Stimulated activated CD4-positive, alpha-beta T cell treated with anti-CD3 and anti-CD28 coated beads, Interleukin-4, amount 100 ng/mL, for 4 hours (primary cell): ENCODE results near the gene TBXAS1.
A peak's percentile ranks its signal among the peaks of the same experiment; 100 is the strongest.
"Not testable (repeated sequence)": the region's sequence is repeated elsewhere in the genome, so short reads cannot be mapped to it uniquely, and the experiment has no call there.

ENCODE experiments used
- DNase-seq, 2 experiments: peaks; one replicate each; pipeline ENCODE4 v3.0.0-alpha.2; 2020

Gene TBXAS1

DNA sequence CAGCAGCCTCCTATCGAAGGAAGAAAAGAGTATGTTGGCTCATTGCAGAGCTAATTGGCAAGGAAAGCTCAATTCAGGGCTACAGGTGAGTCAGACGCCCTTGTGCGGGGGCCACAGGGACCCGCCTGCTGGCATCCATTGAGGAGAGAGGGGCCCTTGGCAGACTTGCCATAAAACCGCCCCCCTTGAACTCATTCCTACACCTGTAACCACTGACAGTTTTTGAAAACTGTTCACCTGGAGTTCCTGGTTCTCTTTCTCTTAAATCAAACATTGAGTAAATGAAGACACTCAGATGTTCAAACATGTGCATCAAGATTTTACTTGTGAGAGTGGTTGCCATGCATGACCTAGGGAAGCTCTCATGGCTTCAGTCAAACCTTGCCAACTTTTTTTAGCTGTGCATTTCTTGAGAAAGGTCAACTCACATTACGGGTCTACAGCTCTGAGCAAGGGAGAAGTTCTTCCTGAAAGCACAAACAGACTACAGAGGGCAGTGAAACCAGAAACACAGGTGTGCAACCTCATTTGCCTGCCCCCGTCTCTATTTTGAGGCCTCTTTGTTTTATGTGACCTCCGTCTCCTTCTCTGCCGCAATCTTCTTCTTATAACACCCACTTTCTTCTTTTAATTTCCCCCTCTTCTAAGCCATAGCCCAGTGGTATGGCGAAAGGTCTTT is 87.8 kb downstream of the TBXAS1 start:
- DNase-seq = no peak

DNA sequence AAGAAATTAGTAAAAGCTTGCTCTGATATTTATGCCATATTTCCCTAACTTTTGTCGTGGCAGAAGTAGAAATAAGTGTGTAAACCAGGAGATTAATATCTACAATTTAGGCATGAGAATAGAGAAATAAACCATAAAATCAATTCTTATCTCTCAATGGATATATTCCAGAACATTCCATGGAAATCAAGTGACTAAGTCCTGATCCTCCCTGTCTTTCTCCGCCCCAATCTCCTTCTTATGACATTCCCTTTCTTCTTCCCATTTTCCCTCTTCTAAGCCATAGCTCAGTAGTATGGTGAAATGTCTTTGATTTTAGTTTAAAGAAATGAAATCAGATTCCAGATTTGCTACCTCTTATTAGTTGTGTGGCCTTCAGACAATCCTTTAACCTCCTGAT is 88.8 kb downstream of the TBXAS1 start:
- DNase-seq = no peak

DNA sequence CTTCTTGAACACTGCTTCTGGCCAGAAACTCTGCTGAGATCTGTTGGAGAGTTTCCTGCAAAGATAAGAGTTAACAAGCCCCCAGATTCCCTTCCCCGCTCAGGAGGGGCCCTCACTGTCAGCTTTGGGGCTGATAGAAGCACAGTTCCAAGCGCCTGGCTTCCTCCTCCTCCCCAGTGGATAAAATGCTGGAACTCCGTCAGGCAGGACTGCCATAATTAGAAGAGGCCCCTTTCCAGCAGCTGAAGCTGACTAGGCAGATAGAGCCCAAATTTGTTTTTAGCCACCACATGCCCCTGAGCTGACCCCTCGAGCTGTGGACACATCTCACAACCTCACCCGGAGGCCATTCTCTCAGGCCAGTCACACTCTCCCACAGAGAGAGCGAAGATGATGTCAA is 89.4 kb downstream of the TBXAS1 start:
- DNase-seq = no peak

DNA sequence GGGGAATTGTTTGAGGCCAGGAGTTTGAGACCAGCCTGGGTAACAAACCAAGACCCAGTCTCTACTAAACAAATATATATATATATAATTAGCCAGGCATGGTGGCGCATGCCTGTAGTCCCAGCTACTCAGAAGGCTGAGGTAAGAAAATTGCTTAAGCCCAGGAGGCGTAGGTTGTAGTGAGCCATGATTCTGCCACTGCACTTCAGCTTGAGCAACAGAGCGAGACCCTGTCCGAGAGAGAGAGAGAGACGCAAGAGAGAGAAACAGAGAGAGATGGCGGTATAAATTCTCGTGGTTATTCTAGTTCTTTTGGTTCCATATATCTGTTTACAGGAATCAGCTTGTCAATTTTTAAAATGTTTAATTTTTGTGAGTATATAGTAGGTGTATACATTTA is 94.0 kb downstream of the TBXAS1 start:
- DNase-seq = no peak

DNA sequence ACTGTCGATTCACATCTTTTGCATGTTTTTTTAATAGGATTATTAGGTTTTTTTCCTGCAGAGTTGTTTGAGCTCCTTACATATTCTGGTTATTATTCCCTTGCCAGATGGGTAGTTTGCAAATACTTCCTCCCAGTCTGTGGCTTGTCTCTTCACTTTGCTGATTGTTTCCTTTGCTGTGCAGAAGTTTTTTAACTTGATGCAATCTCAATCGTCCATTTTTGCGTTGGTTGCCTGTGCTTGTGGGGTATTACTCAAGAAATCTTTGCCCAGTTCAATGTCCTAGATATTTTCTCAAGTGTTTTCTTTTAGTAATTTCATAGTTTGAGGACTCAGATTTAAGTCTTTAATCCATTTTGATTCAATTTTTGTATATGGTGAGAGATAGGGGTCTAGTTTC is 95.4 kb downstream of the TBXAS1 start:
- DNase-seq = no peak

DNA sequence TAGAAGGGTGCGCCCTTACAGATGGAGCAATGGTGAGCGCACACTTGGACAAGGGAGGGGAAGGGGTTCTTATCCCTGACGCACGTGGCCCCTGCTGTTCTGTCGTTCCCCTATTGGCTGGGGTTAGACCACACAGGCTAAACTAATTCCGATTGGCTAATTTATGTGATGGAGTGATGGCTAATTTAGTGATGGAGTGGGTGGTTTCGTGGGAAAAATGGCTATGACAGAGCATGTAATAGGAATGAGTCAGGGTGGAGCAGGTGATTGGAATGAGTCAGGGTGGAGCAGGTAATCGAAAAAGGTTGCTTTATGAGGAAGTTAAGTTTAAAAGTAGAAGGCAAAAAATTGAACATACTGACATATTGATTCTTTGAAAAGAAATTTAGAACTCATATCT is 100.2 kb downstream of the TBXAS1 start:
- not testable (repeated sequence) for DNase-seq

DNA sequence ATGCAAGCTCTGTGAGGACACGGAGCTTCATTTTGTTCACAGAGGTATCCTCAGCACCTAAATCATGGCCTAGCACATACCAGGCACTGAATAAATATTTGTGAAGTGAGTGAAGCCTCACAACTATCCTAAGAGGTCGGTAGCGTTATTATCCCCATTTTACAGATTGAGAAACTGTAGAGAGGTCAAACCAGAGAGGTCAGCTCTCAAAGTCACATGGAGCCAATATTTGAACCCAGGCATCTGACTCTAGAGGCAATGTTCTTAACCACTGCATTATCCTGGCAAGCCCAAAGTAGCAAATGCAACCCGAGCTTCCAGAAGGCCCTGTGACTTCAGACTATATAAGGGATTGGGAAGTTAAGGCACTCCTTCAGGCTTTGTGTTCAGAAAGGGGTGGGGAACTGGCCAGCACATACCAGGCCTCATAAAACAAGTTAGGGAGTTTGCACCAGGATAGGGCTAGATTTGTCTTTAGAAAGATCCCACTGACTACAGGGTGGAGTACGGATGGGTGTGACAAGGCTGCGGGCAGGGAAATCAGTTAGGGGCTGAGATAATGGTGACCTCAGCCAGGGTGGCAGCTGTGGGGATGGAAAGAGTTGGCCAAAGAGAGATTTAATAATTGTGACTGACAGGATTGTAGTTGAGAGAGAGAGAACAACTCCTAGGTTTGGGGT is 101.4 kb downstream of the TBXAS1 start:
- no peak for DNase-seq

DNA sequence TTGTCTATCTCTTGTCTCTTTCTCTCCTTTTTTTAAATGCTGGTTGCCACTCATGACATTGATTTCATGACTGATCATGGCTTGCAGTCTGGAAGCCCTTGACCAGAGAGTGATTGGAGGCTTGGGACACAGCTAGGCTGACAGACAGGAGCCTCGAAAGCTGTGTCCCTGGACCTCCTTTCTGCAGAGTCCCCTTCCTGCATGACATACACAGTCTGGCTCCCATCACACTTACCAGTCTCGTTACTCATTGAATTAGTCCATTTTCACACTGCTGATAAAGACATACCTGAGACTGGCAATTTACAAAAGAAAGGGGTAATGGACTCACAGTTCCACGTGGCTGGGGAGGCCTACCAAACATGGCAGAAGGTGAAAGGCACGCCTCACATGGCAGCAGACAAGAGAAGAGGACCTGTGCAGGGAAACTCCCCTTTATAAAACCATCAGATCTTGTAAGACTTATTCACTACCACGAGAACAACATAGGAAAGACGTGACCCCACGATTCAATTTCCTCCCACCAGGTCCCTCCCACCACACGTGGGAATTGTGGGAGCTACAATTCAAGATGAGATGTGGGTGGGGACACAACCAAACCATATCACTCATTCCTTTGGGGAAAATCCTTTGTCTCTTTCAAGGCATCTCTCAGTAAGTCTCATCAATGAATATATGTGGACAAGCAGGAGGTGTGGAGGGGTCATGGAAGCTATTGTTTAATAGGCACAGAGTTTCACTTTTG is 102.3 kb downstream of the TBXAS1 start:
- peak in 1 of 2 experiments; percentile 6 for DNase-seq

DNA sequence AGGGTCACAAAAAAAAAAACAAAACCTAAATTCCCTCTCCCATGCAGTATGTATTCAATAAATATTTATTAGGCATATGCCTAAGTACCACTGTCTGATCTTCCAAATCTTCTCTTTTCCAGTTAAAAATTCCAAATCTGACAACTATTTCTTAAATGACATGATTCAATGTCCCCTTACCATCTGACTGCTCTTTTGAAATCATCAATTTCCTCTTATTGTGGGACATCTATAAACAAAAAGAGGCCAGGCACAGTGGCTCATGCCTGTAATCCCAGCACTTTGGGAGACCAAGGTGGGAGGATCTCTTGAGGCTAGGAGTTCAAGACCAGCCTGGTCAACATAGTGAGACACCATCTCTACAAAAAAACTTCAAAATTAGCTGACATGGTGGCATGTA is 103.5 kb downstream of the TBXAS1 start:
- no peak for DNase-seq

DNA sequence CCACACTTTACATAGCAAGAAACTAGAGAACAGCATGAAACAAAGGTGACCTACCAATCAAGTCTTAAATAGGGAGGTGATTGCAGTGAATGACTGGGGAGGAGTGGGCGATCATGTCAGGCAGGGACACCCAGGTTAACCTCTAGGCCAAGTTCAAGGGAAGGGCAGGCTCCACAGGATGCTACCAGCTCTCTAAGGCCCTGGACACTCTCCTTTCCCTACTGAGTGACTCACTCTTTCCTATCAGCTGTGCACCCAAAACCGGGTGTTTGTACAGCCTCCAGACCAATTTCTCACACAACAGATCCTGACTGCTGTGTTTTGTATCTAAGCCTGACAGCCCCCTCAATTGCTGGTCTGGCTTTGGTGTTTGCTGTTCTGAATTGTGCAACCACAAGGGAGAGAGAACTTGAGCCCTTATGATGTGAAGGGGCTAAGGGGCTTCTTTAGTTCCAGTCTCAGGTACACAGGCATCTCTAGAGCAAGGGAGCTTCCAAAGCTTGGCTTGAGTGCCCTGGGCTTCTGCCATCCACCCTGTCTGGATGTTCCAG is 107.8 kb downstream of the TBXAS1 start:
- no peak for DNase-seq

DNA sequence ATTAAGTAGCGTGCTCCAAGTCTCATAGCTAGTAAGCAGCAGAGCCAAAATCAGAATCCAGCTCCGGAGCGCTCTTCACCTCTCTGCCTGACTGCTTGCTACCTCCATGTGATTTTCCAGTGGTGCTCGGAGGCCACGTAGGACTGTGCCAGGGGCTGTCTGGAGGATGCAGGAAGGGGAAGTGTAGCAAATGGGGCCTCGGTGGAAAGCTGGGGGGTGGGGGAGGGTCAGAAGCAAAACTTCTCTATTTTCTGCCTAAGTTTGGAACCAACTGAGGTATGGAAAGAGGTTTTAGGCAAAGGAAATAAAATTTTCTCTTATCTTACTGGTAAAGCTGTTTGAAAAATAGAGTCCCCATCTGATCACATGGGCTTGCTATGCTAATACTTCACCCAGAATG is 108.7 kb downstream of the TBXAS1 start:
- no peak for DNase-seq

DNA sequence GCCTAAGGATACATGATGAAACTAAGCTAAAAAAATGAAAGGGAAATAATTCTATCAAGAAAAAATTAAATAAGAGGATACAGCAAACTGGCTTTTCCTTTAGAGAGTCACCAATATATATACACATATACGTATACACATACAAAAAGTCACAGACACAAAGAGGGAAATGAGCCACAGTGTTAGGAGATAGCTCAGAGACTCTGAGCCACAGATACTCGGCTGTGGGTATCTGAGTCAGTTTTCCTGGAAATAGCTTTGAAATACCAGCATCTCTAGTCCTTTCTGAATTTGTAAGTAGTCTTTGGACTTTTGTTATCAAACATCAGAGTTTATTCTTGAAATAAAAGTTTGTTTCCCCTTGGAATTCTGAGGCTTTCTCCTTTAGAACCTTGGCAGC is 111.8 kb downstream of the TBXAS1 start:
- no peak for DNase-seq

DNA sequence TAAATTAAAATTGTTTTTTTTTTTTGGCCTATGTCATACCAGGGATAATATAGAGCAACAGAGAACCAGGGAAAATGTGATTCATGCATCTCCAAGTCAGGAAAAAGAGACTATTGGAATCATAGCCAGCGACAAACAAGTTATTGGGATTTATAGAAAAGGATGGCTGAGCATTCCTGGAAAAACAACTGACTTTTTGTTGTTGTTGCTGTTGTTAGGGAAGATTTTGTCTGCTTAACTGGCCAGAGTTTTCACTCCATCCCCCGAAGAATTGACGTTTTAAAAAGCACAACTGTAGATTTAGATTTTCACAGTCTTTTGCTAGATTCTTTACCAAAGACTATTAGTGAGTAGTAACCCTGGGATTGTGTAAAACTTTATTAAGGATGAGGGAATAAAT is 112.4 kb downstream of the TBXAS1 start:
- DNase-seq = no peak

DNA sequence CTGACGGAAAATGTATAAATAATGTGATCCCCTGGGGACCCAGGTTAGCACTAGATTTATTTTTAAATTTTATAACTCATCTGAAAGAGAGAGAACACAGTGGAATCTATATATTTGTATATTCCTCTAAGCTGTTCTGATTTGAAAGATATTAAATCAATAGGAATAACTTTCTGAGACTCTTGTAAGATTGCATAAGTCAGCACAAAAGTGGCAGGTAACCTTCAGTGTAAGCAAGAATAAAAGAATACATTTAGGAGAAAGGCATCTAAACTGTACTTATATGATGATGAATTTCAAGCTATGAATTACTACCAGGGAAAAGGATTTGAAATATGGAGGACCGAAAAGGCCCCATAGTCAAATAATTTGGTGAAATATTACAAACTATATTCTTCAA is 112.8 kb downstream of the TBXAS1 start:
- no peak for DNase-seq

DNA sequence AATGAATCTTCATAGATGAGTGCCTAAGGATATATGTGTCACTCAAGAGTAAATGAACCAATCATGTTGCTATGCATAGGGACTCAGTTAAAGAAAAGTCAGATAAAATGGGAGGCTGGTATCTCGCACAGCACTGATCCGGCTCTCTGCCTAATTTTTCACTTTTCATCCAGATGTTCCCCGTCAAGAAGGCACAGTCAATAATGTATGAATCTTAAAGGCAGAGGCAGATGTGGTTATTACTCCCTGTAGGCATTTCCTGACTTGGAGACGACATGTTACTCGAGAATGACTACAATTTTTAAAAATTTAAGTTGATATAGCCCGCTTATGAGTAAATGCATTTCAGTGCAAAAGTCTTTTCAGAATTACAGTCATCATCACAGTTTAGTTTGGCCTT is 113.6 kb downstream of the TBXAS1 start:
- DNase-seq = no peak

DNA sequence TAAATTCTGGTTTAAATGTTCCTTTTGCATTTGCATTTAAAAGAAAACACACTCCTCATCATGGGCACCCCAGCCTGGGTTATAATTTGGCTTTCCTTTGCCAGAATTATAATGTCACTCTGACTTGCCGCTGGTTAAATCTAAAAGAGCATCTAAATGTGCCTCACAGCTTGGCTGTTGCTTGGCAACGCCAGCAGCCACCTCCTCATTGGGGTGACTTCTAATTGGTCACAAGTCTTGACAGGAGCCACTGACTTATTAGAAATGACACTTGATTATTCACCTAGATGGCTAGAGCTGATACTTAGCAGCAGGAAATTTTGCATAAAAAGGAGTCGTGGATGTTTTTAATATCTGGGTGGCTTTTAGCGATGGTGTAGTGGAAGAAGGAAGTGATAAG is 114.3 kb downstream of the TBXAS1 start:
- DNase-seq = no peak

DNA sequence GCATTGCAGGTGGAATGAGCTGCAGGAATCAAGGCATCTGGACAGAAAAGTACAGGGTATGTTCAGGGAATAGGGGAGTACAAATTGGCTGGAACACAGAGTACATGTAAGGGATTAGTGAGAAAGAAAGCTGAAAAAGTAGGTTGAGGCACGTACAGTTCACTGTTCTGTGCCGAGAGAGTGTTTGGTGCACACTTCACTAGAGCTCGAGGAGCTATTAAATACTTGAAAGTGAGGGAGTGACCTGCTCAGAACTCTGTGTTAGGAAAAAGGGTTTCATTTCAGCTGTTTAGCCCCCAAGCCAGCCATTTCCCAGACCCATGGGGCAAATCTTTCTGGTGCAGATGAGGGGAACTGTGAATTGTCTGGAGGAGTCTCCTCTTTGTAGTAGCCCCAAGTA is 115.2 kb downstream of the TBXAS1 start:
- DNase-seq = no peak

DNA sequence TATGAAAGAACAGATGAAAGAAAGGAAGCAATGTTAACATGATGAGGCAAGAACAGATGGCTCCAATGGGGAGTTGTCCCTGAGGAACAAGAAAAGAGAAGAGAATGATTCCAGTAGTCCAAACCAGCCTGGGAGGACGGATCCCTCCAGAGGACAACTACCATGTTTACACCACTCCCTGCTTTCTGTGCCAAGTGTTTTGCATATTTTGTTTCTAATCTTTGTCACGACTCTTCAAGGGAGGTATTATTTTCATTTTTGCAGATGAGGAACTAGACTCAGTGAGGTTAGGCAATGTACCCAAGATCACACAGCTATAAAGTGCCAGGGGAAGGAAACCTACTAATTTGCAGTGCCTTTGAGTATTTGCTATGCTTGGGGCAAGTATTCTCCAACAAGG is 117.5 kb downstream of the TBXAS1 start:
- DNase-seq = no peak

DNA sequence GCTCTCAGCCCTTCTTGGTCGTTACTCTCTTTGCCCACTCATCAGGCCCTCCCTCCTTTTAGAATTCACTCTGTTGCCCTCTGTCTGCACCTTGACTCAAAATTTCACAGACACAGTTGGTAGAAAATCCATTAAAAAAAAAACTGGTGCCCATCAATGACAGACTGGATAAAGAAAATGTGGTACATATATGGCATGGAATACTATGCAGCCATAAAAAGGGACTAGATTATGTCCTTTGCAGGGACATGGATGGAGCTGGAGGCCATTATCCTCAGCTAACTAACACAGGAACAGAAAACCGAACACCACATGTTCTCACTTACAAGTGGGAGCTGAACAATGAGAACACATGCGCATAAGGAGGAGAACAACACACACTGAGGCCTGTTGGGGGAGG is 118.0 kb downstream of the TBXAS1 start:
- DNase-seq = no peak

DNA sequence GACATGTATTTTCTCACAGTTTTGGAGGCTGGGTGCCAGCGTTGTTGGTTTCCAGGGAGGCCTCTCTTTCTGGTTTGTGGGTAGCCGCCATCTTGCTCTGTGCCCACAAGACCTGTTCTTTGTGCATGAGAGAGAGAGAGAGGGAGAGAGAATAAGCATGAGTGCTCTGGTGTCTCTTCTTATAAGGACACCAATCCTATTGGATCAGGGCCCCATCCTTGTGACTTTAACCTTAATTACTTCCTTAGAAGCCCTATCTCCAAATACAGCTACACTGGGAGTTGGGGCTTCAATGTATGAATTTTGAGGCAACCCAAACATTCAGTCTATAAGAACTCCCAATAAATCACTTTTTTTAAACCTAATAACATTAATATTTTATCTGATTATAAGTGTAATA is 119.1 kb downstream of the TBXAS1 start:
- no peak for DNase-seq

DNA sequence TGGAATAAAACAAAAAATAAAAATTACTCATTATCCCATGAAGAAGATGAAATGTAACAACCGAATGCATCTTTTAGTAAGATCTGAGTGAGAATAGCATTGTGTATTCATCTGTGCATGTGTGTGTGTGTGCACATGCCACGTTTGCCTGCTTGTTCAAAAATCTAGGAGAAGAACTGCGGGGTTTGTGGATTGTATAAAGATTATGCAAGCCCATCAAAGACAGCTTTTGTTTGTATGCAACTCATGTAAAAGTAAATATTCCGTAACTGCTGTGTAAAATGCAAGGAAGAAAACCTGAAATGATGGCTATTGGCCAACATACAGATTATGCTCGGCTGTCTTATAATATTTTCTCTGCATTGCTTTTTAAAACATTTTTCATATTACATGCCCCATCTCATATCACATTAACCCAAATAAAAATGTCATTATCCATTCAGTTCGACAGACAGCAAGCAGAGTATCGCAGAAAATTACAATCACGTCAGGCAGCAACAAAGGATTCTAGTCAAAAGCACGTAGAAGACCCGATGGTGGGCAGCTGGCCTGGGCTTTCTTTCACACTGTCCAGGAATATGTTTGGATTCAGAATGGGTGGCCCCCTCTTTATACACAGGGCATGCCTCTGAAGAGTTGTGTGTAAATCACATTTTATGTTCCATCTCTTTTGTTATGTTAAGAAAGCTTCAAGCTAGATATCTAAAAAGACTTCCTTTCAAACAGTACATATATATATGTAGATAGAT is 119.7 kb downstream of the TBXAS1 start:
- no peak for DNase-seq

DNA sequence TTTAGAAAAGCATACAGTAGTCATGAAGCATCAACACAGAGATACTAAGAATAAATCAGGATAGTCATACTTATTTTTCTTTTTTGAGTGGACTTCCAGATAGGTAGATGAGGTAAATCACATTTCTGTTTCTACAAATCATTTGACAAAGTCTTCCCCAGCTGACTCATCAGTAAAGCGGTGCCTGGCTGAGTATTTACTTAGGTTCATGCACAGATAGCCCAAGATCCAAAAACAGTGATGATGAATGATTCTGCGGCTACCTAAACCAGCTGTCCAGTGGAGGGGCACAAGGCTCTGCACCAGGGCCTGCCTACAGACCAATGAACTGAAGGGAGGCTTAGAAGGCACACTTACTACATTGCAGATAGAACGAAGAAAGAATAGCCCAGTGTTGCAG is 120.6 kb downstream of the TBXAS1 start:
- DNase-seq = no peak

DNA sequence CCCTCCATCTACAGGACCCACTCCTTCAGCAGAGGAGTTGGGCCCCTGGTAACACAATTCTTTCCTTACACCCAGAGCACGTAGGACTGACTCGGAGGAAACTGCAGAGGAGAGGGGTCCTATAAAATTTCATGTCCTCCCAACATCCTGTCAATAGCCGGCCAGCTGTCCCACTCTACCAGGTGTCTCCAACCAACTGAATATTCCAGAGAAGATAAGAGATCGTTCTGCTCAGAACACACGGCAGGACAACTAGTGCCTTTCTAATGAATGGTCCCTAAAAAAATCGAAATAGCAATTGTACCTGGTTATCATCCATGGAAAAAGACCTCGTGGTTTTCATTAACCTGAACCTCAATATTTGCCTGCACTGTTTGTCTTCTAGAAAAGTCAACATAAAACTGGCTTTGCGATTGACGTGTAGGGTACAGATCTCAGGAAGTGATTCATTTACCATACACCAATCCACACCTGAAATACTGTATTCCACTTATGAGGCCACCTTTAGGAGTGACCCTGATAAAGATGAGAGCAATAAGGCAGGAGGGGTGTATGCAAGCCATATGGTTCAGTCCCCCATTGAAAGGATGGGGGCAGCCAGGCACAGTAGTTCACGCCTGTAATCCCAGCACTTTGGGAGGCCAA is 121.9 kb downstream of the TBXAS1 start:
- no peak for DNase-seq
